OCI-LY7 (cell line): Measurements from ENCODE around the gene FGF2.
A peak's percentile ranks its signal among the peaks of the same experiment; 100 is the strongest.

Source experiments
- EZH2phosphoT487 ChIP-seq: fragments of 200-600 bp; sonication (generic); IDR thresholded peaks from 2 replicates; pipeline ENCODE4 v1.6.1; 2018; ENCODE audit warnings: low read depth, borderline replicate concordance, mild to moderate bottlenecking, mixed run types, antibody characterized with exemption, low read length, moderate library complexity, mixed read lengths
- TF ChIP-seq, protein P1 (sequence below): fragments of 200-600 bp; sonication (generic); conservative IDR thresholded peaks from 2 replicates; pipeline ENCODE4 v1.5.1; 2014; ENCODE audit warnings: mild to moderate bottlenecking, antibody characterized with exemption, low read length, moderate library complexity, mixed read lengths

DNA sequence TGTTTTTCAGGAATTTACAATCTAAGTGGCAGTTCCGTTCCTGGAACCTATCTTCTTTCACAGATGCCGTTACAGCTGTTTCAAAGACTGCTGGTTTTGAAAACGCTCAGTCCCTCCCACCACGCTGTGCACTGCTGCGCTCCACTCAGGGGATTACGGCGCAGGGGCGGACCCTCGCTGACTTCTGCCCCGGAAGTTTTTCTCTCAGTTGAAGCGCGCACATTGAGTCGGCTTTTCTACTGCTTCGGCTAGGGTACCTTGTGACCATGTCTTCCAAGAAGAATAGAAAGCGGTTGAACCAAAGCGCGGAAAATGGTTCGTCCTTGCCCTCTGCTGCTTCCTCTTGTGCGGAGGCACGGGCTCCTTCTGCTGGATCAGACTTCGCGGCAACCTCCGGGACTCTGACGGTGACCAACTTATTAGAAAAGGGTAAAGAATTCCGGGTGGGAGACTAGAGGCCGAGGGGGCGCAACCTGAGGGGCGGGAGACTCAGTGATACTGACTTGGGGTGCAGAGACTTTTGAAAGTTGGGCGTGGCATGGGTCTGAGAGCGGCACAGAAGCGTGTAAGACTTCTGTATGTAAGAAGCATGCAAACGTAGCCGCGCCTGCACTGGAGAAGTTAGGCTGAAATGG, 96.4 kb downstream of the FGF2 start:
- TF ChIP-seq, protein P1, sequence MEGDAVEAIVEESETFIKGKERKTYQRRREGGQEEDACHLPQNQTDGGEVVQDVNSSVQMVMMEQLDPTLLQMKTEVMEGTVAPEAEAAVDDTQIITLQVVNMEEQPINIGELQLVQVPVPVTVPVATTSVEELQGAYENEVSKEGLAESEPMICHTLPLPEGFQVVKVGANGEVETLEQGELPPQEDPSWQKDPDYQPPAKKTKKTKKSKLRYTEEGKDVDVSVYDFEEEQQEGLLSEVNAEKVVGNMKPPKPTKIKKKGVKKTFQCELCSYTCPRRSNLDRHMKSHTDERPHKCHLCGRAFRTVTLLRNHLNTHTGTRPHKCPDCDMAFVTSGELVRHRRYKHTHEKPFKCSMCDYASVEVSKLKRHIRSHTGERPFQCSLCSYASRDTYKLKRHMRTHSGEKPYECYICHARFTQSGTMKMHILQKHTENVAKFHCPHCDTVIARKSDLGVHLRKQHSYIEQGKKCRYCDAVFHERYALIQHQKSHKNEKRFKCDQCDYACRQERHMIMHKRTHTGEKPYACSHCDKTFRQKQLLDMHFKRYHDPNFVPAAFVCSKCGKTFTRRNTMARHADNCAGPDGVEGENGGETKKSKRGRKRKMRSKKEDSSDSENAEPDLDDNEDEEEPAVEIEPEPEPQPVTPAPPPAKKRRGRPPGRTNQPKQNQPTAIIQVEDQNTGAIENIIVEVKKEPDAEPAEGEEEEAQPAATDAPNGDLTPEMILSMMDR = 0 out of 2 replicates have a peak, but pooled peaks have one; percentile 9
- TF ChIP-seq EZH2phosphoT487 = no peak
